NB4 (cell line): ENCODE results near the gene MINDY4.

Source experiments
- DNase-seq: peaks from one replicate; pipeline ENCODE4 v3.0.0; 2010; ENCODE audit warnings: low read depth
- H3K4me3 ChIP-seq: one replicate; pipeline ENCODE4 v1.5.1; 2011; ENCODE audit warnings: mild to moderate bottlenecking, low read depth, low read length, moderate library complexity
- MYC ChIP-seq: IDR thresholded peaks from 2 replicates; pipeline ENCODE4 v1.6.1; 2011; ENCODE audit warnings: low read depth, low read length
- POLR2A ChIP-seq: IDR thresholded peaks from 2 replicates; pipeline ENCODE4 v1.6.1; 2011; ENCODE audit warnings: mild to moderate bottlenecking; ENCODE audit not compliant: insufficient read length; ENCODE audit errors: extremely low read depth
- TF ChIP-seq, protein P1 (sequence below): IDR thresholded peaks from one replicate; pipeline ENCODE4 v1.5.1; 2012; ENCODE audit warnings: low read depth, low read length
- TF ChIP-seq, protein P2 (sequence below): IDR thresholded peaks from 2 replicates; pipeline ENCODE4 v1.6.1; 2011; ENCODE audit warnings: low read depth, low read length

MINDY4 gene

DNA sequence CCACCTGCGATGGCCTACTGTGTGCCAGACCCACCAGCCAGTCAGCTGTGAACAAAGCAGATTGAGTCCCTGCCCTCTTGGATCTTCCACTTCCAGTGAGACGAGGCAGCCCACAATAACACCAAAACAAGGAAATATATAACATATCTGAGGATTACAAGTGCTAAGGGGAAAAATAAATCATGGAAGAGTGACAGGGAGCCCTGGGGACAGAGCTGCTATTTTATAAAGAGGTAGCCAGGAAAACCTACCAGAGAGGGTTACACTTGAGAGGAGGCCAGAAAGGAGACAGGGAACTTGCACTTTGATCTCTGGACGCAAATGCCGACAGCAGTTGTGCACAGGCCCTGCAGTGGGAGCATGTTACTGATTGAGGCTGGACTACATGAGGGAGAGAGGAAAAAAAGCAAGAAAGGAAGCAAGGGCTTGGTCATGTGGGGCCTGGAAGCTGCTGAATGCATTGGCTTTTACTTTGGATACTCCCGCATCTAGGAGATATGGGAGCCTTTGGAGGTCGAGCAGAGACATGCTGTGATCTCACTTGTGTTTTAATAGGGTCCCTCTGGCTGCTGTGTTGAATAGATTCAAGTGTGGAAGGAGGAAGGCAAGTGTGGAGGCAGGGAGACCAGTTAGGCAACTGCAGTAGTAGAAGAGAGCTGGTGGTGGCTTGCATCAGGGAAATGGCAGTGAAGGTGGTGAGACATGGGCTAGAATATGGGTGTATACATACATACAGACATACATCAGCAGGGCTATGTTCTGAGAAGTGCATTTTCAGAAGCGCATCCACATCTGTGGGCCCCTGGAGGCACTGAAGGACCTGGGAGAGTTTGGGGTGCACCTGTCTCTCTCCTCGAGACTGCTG lies 26.2 kb downstream of the MINDY4 start:
- DNase-seq = no peak
- H3K4me3 ChIP-seq = no peak overlapping the region
- TF ChIP-seq MYC = no peak
- TF ChIP-seq, protein P1, sequence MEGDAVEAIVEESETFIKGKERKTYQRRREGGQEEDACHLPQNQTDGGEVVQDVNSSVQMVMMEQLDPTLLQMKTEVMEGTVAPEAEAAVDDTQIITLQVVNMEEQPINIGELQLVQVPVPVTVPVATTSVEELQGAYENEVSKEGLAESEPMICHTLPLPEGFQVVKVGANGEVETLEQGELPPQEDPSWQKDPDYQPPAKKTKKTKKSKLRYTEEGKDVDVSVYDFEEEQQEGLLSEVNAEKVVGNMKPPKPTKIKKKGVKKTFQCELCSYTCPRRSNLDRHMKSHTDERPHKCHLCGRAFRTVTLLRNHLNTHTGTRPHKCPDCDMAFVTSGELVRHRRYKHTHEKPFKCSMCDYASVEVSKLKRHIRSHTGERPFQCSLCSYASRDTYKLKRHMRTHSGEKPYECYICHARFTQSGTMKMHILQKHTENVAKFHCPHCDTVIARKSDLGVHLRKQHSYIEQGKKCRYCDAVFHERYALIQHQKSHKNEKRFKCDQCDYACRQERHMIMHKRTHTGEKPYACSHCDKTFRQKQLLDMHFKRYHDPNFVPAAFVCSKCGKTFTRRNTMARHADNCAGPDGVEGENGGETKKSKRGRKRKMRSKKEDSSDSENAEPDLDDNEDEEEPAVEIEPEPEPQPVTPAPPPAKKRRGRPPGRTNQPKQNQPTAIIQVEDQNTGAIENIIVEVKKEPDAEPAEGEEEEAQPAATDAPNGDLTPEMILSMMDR = no peak
- TF ChIP-seq POLR2A = no peak

DNA sequence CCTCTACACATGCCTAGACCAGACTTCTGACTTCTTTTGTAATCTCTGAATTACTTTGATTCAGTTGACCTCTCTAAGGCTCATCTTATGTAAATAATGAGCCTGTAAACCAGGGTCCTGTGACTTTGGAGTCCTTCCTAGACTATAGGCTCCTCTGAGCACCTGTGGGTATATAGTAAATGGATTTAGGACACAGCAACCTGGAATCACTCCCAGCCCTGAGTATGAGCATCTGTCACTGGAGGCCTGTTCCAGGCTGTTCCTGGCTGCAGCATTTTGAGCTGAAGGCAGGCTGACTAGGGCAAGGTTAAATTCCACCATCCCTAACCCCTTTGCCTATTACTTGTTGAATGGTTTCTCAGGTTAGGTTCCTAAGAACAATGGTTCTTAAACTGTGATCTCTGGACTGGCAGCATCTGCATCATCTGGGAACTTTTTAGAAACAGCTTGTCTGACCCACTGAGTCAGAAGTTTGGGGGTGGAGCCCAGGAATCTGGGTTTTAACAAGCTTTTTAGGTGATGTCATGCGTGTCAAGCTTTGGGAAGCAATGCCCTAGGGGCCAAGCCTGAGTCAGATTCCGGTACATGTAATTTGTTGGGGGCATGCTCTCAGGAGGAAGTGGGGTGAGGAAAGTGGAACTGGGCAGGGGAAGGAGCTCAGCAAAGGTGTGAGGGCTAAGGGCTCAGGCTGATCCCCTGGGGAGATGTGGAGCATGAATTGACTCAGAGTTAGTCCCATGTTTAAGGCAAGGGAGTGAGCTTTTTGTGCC lies 28.2 kb downstream of the MINDY4 start:
- no peak for TF ChIP-seq POLR2A
- peak; percentile 17; the same call in 1 of the 2 replicates for TF ChIP-seq MYC
- H3K4me3 ChIP-seq = no peak overlapping the region
- DNase-seq = peak; percentile 90

DNA sequence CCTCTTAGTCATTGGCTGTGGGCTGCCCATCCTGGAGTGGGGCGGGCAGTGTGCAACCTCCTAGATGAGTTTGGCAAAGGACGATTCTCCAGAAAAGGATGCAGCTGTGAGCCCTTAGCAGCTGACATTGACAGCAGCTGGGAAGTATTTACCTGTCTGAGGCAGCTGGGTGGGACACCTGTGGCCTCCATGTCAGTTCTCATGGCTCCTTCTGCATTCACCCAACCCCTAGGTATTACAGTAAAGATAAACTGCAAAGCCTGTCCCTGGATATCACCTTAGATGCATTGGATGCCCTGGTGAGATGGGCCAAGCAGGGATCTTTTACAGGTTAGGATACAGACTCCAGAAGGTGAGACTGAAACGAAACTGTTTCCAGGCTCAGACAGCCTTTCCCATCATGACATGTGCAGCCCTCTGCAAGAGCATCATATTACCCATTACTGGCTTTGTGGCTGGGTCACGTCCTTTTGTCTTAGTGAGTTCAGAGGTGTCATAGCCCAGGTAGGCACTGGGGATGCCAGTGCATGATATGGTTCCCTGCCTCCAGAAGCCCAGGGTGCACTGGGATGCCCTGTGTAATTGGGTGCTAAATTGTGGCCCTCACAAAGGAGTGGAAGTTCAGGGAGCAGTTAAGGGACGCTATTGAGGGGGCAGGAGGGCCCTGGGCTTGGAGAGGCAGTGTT lies 28.9 kb downstream of the MINDY4 start:
- TF ChIP-seq, protein P2, sequence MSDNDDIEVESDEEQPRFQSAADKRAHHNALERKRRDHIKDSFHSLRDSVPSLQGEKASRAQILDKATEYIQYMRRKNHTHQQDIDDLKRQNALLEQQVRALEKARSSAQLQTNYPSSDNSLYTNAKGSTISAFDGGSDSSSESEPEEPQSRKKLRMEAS = no peak
- TF ChIP-seq POLR2A (no peak), MYC (no peak)
- TF ChIP-seq, protein P1 = no peak
- no peak overlapping the region for H3K4me3 ChIP-seq
- DNase-seq = no peak

DNA sequence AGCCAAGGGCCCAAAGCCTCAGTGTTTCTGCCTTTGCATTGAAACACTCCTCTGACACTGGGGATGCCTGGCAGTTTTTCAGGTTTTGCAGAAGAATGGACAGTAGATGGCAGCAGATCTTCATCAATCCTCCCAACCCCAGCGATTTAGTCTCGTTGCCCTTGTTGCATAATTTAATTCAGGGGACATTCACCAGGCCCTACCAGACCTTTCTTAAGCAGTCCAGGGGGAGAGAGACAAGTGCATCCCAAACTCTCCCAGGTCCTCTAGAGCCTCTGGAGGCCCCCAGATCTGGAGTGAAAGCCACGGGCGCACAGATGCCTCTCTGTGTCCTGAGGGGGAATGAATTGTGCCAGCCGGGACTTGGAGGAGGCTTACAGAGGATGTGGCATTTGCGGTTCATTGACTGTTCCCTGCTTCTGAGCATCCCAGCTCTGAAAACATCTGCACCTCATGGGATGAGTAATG lies 29.6 kb downstream of the MINDY4 start:
- peak; percentile 83 for DNase-seq
- H3K4me3 ChIP-seq = no peak overlapping the region
- TF ChIP-seq, protein P2 = no peak
- TF ChIP-seq, protein P1 = peak; percentile 77

DNA sequence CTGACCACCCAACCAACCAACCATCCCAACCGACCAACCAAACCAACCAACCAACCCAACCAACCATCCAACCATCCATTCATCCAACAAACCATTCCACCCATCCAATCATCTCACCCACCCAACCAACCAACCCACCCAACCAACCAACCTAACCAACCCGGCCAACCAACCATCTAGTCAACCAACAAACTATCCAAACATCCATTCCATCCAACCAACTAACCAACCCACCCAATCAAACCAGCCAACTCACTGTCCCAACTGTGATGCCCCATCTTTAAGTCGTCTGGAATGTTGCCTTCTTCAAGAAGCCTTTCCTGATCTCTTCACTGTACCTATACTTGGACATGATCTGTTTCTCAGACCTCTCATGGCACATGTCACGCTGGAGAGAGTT lies 31.6 kb downstream of the MINDY4 start:
- TF ChIP-seq POLR2A = no peak
- no peak for TF ChIP-seq MYC
- H3K4me3 ChIP-seq = no peak overlapping the region
- no peak for DNase-seq

DNA sequence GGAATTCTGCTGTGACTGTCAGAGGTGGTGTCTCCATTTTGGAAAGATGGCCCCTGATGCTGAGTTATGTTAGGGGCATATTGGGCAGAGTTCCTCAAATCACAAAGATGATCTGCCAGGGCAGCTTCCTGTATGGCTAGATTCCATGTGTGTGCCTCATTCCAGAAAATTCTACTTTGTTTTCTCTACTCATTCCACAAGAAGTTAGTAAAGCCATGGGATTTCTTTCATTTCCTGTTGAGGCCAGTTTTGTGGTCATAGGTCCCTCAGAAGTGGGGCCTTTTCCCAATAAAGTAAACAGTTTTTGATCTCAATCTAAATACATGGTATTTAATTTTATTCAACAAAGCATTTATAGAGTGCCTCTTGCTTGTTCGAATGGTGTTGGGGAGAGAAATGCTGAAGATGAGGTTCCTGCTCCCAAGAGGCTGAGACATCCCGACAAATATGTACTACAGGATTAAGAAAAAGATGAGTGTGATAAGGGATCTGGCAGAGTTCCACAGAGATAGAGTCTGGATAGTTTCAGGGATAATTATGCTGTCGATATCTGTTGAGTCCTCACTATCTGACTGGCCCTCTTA lies 33.0 kb downstream of the MINDY4 start:
- TF ChIP-seq, protein P2 = no peak
- no peak for TF ChIP-seq POLR2A
- no peak for TF ChIP-seq MYC
- no peak overlapping the region for H3K4me3 ChIP-seq
- no peak for DNase-seq

DNA sequence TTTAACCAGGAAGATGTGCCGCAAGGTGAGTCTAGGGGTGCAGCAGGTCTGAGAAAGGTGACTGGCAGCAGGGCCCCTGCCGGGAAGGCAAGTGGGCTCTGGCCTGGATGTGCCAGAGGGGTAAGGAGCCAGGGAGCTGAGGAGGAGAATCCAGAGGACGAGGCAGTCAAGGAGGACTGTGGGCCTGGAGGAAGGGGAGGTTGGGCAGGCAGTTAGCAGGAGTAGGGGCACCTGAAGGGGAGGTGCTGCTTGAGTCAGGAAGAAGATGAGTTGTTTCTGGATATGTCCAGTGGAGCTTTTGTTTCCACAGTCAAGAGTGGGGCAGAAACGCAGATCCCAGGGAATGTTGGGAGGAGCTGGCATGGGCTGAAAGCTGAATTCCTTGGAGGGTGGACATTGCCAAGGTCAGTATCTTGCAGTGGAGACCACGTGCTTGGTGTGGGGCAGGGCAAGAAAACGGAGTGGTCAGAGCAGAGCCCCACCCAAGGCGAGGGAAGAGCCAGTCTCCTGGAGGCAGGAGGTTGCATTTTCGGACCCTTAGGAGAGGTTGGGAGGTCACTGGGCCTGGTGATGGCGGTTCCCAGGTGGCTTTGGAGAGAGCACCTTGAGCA lies 34.0 kb downstream of the MINDY4 start:
- no peak overlapping the region for H3K4me3 ChIP-seq
- DNase-seq = no peak
- TF ChIP-seq, protein P1 = no peak
- TF ChIP-seq, protein P2 = no peak
- TF ChIP-seq POLR2A (no peak), MYC (no peak)
